Limb (tissue), 2 donors: Measurements from ENCODE around the gene NTRK3.

Source experiments
- DNase-seq, 2 donors: peaks; one replicate each; pipeline ENCODE4 v3.0.0-alpha.2; 2016; ENCODE audit errors: extremely low spot score in 2 of 2

The NTRK3 gene

GRCh38 chr15:87901926-87902690 lies 354.4 kb downstream of the NTRK3 start:
- no peak for DNase-seq

GRCh38 chr15:87901008-87901407 lies 355.5 kb downstream of the NTRK3 start:
- DNase-seq = no peak

- DNase-seq = peak in 1 of 2 donors; percentile 25
These were observed 359.6 kb downstream of the NTRK3 start for GRCh38 chr15:87896936-87897335.

- no peak for DNase-seq
These were observed 369.4 kb downstream of the NTRK3 start for GRCh38 chr15:87887177-87887576.

GRCh38 chr15:87881026-87881425 lies 375.5 kb downstream of the NTRK3 start:
- no peak for DNase-seq

- no peak for DNase-seq
These were observed 378.6 kb downstream of the NTRK3 start for GRCh38 chr15:87877822-87878542.

- no peak for DNase-seq
These were observed 379.3 kb downstream of the NTRK3 start for GRCh38 chr15:87877114-87877810.

- DNase-seq = peak; percentile 18 to 74
These were observed 381.4 kb downstream of the NTRK3 start for GRCh38 chr15:87874896-87875711.

- DNase-seq = no peak
These were observed 383.0 kb downstream of the NTRK3 start for GRCh38 chr15:87873516-87873915.

GRCh38 chr15:87871731-87872320 lies 384.7 kb downstream of the NTRK3 start:
- no peak for DNase-seq

- DNase-seq = no peak
These were observed 385.3 kb downstream of the NTRK3 start for GRCh38 chr15:87871258-87871681.

GRCh38 chr15:87866961-87867360 lies 389.6 kb downstream of the NTRK3 start:
- DNase-seq = no peak

- peak in 1 of 2 donors; percentile 5 for DNase-seq
These were observed 393.4 kb downstream of the NTRK3 start for GRCh38 chr15:87863152-87863551.

- DNase-seq = no peak
These were observed 395.8 kb downstream of the NTRK3 start for GRCh38 chr15:87860743-87861142.

GRCh38 chr15:87858651-87859050 lies 397.9 kb downstream of the NTRK3 start:
- no peak for DNase-seq

GRCh38 chr15:87851497-87851896 lies 405.0 kb downstream of the NTRK3 start:
- no peak for DNase-seq

GRCh38 chr15:87850916-87851315 lies 405.6 kb downstream of the NTRK3 start:
- DNase-seq = no peak

GRCh38 chr15:87849181-87849580 lies 407.4 kb downstream of the NTRK3 start:
- DNase-seq = no peak

GRCh38 chr15:87848012-87848411 lies 408.5 kb downstream of the NTRK3 start:
- DNase-seq = no peak

GRCh38 chr15:87846746-87847145 lies 409.8 kb downstream of the NTRK3 start:
- DNase-seq = no peak

- no peak for DNase-seq
These were observed 413.2 kb downstream of the NTRK3 start for GRCh38 chr15:87843312-87843711.
